ENCODE measurements around the gene ZNF579.

Gene ZNF579

DNA sequence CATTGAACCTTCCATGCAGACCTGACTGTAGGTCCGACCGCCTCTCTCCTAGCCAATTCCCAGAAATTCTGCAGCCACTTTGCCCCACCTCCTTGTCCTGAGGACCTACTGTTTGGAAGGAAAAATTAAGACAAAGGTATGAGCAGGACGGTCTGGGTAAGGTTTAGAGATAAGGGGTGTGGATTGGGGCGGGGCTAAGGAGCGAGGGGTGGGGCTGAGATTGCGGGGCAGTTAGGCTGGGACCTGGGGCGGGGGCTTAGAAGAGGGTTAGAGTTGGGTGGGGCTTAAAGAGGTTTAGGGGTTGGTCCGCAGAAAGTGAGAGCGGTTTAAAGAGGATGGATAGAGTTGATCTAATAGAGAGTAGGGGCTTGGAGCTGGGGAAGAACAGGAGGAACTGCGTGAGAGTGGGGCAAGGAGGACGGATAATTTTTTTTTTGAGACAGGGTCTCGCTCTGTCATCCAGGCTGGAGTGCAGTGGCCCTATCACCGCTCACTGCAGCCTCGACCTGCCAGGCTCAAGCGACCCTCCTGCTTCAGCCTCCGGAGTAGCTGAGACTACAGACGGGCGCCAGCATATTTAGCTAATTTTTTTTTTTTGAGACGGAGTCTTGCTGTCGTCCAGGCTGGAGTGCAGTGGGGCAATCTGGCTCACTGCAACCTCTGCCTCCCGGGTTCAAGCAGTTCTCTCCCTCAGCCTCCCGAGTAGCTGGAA lies 23.1 kb upstream of the ZNF579 start:
- Histone ChIP-seq H3K4me1 (ENCODE audit: insufficient read depth, insufficient read length) (no peaks in the 10 kb centered on the region), H3K9ac (ENCODE audit: insufficient read length, low read depth) (no peak overlapping the region)
- TF ChIP-seq SUZ12 (IDR thresholded peaks at IDR 0.05; ENCODE audit: extremely low read depth, insufficient read depth, insufficient read length) = no peak
- TF ChIP-seq YY1 (IDR thresholded peaks at IDR 0.05; ENCODE audit: insufficient read depth, insufficient read length) = no peak

DNA sequence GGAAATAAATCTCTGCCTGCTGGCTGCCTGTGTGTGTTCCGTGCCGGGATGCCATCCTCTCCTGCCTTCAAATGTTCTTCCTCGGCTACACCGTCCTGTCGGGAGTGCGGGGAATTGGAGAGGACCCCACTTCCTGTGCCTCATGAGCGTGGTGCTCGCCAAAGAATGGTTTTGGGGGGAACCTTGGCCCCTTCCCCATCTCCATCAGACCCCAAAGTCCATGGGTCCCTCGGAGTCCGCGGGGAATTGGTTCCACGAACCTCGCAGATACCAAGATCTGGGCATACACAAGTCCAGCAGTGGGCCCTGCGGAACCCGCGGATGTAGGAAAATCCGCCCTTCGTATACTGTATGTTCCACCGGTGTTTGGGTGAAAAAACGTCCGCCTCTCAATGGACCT lies 22.5 kb upstream of the ZNF579 start:
- no peak for DNase-seq (ENCODE audit: low read depth, low spot score)
- H3K36me3 ChIP-seq (ENCODE audit: insufficient read depth, insufficient read length, low read length) = peaks cover 13% of the 10 kb centered on the region
- TF ChIP-seq SUZ12 (IDR thresholded peaks at IDR 0.05; ENCODE audit: extremely low read depth, insufficient read depth, insufficient read length) = no peak
- no peak for TF ChIP-seq ZNF274 (IDR thresholded peaks at IDR 0.05; ENCODE audit: low read depth, low read length)
- no peak for TF ChIP-seq YY1 (IDR thresholded peaks at IDR 0.05; ENCODE audit: insufficient read depth, insufficient read length)
- no peaks in the 10 kb centered on the region for H3K27me3 ChIP-seq (ENCODE audit: insufficient read depth, insufficient read length)
- H3K4me3 ChIP-seq (ENCODE audit: insufficient read length, low read depth) = no peak overlapping the region
- no peaks in the 10 kb centered on the region for H3K9me3 ChIP-seq (ENCODE audit: insufficient read depth, low read length)
- H3K4me1 ChIP-seq (ENCODE audit: insufficient read depth, insufficient read length) = no peaks in the 10 kb centered on the region
- no peak overlapping the region for H3K9ac ChIP-seq (ENCODE audit: insufficient read length, low read depth)

More for the DNA sequence above, 23.1 kb upstream of the ZNF579 start:
- DNase-seq (ENCODE audit: low read depth, low spot score) = no peak
- Histone ChIP-seq H3K27me3 (ENCODE audit: insufficient read depth, insufficient read length) (no peaks in the 10 kb centered on the region), H3K9me3 (ENCODE audit: insufficient read depth, low read length) (no peaks in the 10 kb centered on the region), H3K4me3 (ENCODE audit: insufficient read length, low read depth) (no peak overlapping the region), H3K36me3 (ENCODE audit: insufficient read depth, insufficient read length, low read length) (peaks cover 13% of the 10 kb centered on the region)

DNA sequence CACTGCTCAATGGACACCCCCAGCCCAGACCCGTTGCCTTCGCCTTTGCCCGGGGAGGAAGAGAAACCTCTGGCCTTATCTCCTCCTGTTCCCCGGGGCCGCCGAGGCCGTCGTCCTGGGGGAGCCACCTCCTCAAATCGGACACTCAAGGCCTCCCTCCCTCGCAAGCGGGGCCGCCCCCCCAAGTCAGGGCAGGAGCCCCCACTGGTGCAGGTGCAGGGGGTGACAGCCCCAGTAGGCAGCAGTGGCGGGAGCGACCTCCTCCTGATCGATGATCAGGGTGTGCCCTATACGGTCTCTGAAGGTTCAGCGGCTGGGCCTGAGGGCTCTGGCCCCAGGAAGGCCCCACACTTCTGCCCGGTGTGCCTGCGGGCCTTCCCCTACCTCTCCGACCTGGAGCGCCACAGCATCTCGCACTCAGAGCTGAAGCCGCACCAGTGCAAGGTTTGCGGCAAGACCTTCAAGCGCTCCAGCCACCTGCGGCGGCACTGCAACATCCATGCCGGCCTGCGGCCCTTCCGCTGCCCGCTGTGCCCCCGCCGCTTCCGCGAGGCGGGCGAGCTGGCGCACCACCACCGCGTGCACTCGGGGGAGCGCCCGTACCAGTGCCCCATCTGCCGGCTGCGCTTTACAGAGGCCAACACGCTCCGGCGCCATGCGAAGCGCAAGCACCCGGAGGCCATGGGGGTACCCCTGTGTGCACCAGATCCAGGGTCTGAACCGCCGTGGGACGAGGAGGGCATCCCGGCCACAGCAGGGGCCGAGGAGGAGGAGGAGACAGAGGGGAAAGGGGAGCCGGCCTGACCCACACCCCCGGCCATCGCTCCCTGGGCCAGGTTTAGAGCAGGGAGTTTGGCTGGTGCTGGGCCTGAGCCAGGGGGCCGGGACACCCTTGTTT lies 21.7 kb upstream of the ZNF579 start:
- no peak for DNase-seq (ENCODE audit: low read depth, low spot score)
- TF ChIP-seq ZNF274 (IDR thresholded peaks at IDR 0.05; ENCODE audit: low read depth, low read length) (no peak), SUZ12 (IDR thresholded peaks at IDR 0.05; ENCODE audit: extremely low read depth, insufficient read depth, insufficient read length) (no peak)
- H3K4me3 ChIP-seq (ENCODE audit: insufficient read length, low read depth) = no peak overlapping the region
- no peaks in the 10 kb centered on the region for H3K4me1 ChIP-seq (ENCODE audit: insufficient read depth, insufficient read length)
- H3K36me3 ChIP-seq (ENCODE audit: insufficient read depth, insufficient read length, low read length) = peaks cover 15% of the 10 kb centered on the region
- no peaks in the 10 kb centered on the region for H3K9me3 ChIP-seq (ENCODE audit: insufficient read depth, low read length)
- H3K9ac ChIP-seq (ENCODE audit: insufficient read length, low read depth) = no peak overlapping the region
- no peaks in the 10 kb centered on the region for H3K27me3 ChIP-seq (ENCODE audit: insufficient read depth, insufficient read length)

- peaks cover 15% of the 10 kb centered on the region for H3K36me3 ChIP-seq (ENCODE audit: insufficient read depth, insufficient read length, low read length)
- peak overlapping the region; percentile 57 for H3K4me3 ChIP-seq (ENCODE audit: insufficient read length, low read depth)
- H3K9ac ChIP-seq (ENCODE audit: insufficient read length, low read depth) = peak overlapping the region; percentile 80
- no peak for DNase-seq (ENCODE audit: low read depth, low spot score)
- no peaks in the 10 kb centered on the region for H3K4me1 ChIP-seq (ENCODE audit: insufficient read depth, insufficient read length)
- TF ChIP-seq ZNF274 (IDR thresholded peaks at IDR 0.05; ENCODE audit: low read depth, low read length) (no peak), SUZ12 (IDR thresholded peaks at IDR 0.05; ENCODE audit: extremely low read depth, insufficient read depth, insufficient read length) (no peak), YY1 (IDR thresholded peaks at IDR 0.05; ENCODE audit: insufficient read depth, insufficient read length) (no peak)
- no peaks in the 10 kb centered on the region for H3K9me3 ChIP-seq (ENCODE audit: insufficient read depth, low read length)
- no peaks in the 10 kb centered on the region for H3K27me3 ChIP-seq (ENCODE audit: insufficient read depth, insufficient read length)
Observed at GRCh38 chr19:55601084-55601483, 20.4 kb upstream of the ZNF579 start.

- DNase-seq (ENCODE audit: low read depth, low spot score) = no peak
- H3K9ac ChIP-seq (ENCODE audit: insufficient read length, low read depth) = peak overlapping the region; percentile 80
- H3K4me3 ChIP-seq (ENCODE audit: insufficient read length, low read depth) = peak overlapping the region; percentile 57
- TF ChIP-seq SUZ12 (IDR thresholded peaks at IDR 0.05; ENCODE audit: extremely low read depth, insufficient read depth, insufficient read length) (no peak), YY1 (IDR thresholded peaks at IDR 0.05; ENCODE audit: insufficient read depth, insufficient read length) (no peak), ZNF274 (IDR thresholded peaks at IDR 0.05; ENCODE audit: low read depth, low read length) (no peak)
- H3K36me3 ChIP-seq (ENCODE audit: insufficient read depth, insufficient read length, low read length) = peaks cover 20% of the 10 kb centered on the region
- H3K27me3 ChIP-seq (ENCODE audit: insufficient read depth, insufficient read length) = no peaks in the 10 kb centered on the region
- no peaks in the 10 kb centered on the region for H3K9me3 ChIP-seq (ENCODE audit: insufficient read depth, low read length)
- no peaks in the 10 kb centered on the region for H3K4me1 ChIP-seq (ENCODE audit: insufficient read depth, insufficient read length)
Observed at GRCh38 chr19:55600662-55601028, 20.0 kb upstream of the ZNF579 start.

- H3K36me3 ChIP-seq (ENCODE audit: insufficient read depth, insufficient read length, low read length) = peaks cover 26% of the 10 kb centered on the region
- TF ChIP-seq SUZ12 (IDR thresholded peaks at IDR 0.05; ENCODE audit: extremely low read depth, insufficient read depth, insufficient read length) (no peak), YY1 (IDR thresholded peaks at IDR 0.05; ENCODE audit: insufficient read depth, insufficient read length) (peak; percentile 93)
- H3K27me3 ChIP-seq (ENCODE audit: insufficient read depth, insufficient read length) = no peaks in the 10 kb centered on the region
- H3K4me1 ChIP-seq (ENCODE audit: insufficient read depth, insufficient read length) = no peaks in the 10 kb centered on the region
- H3K9ac ChIP-seq (ENCODE audit: insufficient read length, low read depth) = peak within 1 kb of the TSS; percentile 97
- peak; percentile 54 for DNase-seq (ENCODE audit: low read depth, low spot score)
- H3K4me3 ChIP-seq (ENCODE audit: insufficient read length, low read depth) = peak within 1 kb of the TSS; percentile 75
- no peaks in the 10 kb centered on the region for H3K9me3 ChIP-seq (ENCODE audit: insufficient read depth, low read length)
Observed at GRCh38 chr19:55599842-55600661, 19.4 kb upstream of the ZNF579 start, which contains the start of gene ZNF524. Gene ZNF524, plus strand, starts transcription at chr19:55600288. Its CDS starts 1,825 bp downstream, at chr19:55602113.

All from NT2/D1 (cell line).